GM12892 (cell line): ENCODE results near the gene GP9.
"Not testable (repeated sequence)": the region's sequence is repeated elsewhere in the genome, so short reads cannot be mapped to it uniquely, and the experiment has no call there.

Experiments used
- POLR2A ChIP-seq: IDR thresholded peaks from 2 replicates; pipeline ENCODE4 v1.6.1; 2011; ENCODE audit warnings: low read depth, low read length, control low read depth
- POLR2AphosphoS5 ChIP-seq: IDR thresholded peaks from 2 replicates; pipeline ENCODE4 v1.6.1; 2011; ENCODE audit warnings: low read depth, low read length, control low read depth
- TAF1 ChIP-seq: IDR thresholded peaks from 2 replicates; pipeline ENCODE4 v1.6.1; 2011; ENCODE audit warnings: low read depth, mild to moderate bottlenecking, control low read depth, low read length, borderline replicate concordance

- TF ChIP-seq POLR2AphosphoS5, POLR2A, TAF1: not testable (repeated sequence)
These were observed 27.7 kb downstream of the GP9 start for GRCh38 chr3:129088312-129088711.
